Renal cortex interstitium (tissue), 11 donors: Measurements from ENCODE around the gene TRA2B. TPM values are rescaled to one million over a fixed set of nuclear protein-coding genes. Genes with fewer than 3 reads are reported as not detected.

ENCODE experiments used
- DNase-seq, 11 donors: peaks; one replicate each; pipeline ENCODE4 v3.0.0-alpha.2; 2013; ENCODE audit warnings: low read depth in 9 of 11, low spot score in 4 of 11; ENCODE audit errors: extremely low read depth in 1 of 11
- polyA plus RNA-seq, 3 donors: library from polyadenylated mRNA; unstranded; fragments of 120-200 nt; gene quantifications; one replicate each; pipeline ENCODE4 v1.2.1, GENCODE V29; 2013; ENCODE audit not compliant: insufficient read length in 3 of 3

The TRA2B gene
- polyA plus RNA-seq, 3 donors: 256 to 317 (median 293) TPM

DNA sequence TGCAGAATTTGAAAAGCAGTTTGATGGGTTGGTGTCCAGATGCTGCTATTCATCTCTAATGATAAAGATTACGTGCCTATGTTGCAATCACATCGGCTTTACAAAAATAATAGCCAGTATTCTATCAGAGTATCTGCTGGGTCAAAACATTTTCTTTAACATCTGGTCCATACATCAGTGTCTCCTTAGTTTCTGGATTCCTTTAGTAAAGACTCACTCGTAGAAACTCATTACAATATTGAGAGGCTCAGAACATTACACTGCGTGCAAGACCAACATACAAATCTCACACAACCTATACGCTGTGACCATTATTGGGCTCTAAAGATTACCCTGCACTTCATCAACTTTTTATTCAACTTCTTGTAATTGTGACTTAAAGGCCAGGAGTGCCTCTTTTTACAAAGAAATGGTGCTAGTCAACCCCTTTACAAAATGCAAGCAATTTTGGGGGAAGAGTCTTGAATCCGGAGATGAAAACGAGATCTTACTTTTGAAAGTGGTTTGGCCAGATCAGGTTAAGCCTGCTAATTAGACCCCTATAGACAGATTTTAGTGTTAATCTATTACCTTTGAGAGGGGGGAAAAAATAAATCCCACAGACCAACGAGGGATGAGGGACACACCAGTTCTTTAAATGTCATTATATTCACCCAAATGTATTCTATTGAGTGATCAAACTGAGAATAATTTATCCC is 2.9 kb downstream of the TRA2B start:
- no peak for DNase-seq

DNA sequence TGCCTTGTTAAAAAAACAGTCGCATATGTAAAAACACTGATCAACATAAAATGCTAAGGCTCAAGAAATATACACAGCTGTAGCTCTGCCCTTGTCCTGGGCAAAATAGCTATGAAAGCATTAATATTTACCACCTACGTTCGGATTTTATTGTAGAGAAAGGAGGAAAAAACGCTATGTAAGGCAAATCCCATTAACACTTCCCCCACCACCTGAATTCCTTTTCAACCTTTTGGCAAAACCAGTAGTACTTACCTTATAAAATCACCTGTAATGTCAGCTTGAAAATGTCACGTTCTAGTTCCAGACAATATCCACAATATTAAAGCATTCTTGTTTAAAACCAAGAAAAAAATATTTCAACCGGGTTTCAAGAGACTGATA is 3.6 kb downstream of the TRA2B start:
- no peak for DNase-seq

DNA sequence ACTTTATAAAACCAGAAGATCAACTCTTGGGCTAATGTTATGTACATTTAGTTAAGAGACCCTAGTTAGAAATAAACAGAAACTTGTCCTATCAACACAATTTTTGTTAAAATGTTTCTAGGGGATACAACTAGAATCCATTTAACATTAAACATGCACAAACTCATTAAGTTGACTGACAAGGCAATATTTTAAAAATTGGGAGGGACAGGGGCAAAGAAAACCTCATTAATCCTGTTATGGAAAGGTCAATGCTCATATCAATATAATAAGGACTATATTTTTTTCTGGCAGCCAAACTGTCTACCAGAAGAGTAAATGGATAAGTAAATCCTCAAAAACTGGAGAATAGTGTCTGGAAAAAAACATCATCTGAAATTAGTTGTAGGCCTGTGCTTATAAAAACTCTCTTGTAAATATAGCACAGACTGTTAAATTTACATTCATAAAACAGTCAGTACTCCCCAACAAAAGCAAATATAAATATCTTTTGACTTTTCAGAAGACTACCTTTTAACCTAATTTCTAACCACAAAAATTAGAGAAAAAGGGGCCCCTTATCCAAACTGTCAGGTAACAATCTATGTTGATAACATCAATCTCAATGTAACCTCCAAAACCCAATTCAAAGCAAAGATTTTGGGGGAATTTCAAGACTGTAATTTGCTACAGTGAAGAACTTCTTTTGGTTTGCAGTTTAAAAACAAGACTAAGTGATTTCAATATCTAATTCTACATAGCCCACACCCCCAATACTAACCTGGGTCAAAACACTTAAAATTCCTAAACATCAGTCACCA is 4.2 kb downstream of the TRA2B start:
- DNase-seq: no peak

DNA sequence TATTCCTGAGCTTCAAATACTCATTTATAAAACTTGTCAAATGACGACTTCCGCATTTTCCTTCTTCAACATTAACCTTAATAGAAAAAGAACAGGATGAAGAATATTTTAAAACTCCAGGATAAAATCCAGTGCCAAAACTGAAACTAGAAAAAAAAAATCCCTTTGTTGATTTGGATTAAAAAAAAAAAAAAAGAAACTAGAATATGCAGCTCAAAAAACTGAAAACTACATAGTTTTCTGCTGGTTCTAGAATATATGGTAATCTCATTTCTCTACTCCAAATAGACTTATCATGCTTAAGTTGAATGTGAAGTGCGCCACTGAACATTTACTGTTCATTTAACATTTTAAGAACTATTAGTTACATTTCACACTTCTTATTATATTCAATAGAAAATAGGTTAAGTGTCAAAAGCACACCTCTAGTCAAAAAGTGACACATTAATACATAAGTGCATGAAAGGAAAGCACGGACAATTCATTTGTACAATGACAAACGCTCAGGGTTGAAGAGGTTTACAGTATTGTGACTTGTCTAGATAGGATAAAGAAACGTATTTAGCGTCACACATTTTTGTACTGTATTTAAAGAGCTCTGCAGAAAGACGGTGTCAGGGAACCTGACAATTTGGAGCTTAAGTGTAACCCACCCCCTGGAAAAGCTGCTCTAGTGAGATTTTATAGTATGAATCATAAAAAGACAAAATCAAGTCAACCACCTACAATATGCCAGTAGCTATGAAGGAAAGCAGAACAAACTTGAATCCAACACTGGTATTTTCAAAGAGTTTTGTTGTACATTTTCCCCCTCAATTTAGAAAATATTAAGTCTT is 5.8 kb downstream of the TRA2B start:
- DNase-seq: no peak

DNA sequence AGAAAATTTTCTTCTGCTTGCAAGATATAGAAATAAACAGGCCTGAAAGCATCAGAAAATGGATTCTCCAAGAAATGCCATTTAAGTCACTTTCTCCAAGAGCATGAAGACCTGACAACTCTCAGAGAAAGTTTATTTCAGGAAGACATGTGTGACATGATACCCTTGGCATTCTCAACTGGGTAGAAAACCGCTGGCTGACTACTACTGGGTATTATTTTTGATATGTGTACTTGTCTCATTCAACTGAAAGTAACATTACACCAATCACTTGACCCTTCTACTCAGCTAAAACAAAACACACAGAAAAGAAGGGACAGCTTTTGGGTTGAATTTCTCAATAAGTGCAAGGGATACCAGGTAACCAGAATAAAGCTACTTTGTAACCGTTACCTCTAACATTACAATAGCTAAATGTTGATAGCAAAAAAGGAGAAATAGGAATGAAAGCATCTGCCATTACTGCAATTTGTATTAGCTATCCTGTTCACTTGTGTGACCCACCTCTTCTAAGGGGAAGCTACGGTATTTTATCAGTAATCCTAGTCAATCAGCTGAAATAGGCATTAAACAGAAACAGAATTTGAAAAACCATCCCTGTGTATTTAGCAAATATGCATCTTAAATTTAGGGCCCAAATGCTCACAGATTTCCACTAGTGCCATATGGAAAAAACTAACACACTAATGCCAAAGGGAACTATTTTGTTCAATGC is 7.3 kb downstream of the TRA2B start:
- DNase-seq: no peak

DNA sequence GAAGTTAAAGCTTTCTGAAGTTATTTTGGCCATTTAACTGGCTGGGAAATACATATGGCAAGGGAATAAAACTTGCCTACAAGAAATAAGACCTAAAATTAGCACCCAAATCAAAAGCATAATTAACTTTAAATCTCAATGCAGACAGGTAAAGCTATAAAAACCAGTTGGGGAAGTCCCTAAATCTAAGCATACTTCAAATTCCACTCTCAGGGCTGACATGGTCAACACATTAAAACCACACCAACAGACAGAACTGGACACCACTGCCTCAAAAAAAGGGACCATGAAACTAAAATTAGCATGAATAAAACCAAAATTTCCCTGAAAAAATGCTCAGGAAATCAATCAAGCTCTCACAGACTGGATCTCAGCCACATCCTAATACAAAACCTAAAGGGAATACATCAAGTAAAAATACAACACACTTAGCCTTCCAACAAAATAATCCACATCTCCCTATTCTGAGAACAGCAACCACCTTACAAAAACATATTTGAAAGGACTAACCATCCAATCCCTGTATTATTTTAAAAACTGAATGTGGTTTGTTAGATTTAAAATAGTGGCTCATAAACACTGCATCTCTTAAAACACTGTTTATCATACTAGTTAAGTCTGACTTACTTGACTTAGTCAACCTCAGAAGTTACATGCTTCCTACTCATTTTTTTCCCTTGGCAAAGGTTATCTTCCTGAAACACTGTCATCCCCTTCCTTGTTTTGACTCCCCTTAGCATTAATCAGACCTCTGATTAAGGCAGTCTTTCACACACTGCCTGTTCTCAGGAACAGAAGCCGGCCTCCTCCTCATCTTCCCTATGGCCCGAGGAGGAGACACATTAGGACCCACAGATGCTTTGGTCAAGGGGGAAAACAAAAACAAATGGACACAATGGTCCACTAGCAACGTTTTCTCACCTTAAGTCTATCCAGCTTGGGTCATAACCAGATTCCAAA is 8.3 kb downstream of the TRA2B start:
- DNase-seq: no peak

DNA sequence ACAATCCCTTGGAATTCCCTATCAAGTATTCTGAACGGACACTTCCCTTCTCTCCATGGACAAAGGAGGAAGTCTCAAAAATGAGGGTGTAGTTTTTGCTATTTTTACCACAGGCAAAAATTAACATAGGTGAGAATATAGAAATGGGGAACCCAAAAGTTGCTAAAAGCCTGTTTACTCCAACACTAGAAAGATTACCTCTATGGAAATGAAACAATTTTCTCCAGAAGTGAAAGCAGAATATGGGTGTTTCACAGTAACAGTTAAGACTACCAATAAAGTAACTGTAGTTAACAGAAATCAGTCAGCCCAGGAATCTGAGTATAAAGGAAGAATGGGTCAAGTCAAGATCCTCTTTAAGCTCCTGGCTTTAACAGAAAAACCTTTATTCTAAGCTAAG is 9.3 kb downstream of the TRA2B start:
- no peak for DNase-seq

DNA sequence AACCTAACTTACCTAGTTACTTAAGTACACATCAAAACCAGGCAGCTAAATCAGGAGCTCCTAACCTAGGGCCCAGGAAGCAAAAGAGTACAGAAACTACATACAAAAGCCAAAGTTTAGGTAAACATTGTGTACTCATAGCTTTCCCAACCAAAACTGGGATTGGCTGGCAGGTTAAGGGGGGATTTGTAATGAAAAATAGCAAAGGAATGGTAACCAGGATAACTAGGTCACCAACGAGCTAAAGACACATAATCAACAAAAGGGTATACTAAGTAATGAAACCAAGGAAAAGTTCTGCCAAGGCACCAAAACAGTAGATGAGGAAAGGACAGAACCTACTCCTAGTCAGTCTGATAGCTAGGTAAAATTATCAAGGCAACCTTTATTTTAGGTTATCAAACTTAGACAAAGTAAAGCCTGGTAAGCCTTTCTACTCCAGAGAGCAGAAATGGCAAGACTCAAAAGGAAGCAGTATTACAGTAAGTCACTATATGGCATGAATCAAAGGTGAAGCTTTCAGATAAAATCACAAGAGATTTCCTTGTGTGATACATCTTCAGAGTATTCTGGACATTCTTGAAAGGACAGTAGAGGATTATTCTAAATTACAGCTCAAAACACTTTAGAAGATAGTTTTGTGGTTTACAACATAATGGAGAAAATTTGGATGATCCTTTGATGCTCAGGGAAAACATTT is 10.2 kb downstream of the TRA2B start:
- no peak for DNase-seq

DNA sequence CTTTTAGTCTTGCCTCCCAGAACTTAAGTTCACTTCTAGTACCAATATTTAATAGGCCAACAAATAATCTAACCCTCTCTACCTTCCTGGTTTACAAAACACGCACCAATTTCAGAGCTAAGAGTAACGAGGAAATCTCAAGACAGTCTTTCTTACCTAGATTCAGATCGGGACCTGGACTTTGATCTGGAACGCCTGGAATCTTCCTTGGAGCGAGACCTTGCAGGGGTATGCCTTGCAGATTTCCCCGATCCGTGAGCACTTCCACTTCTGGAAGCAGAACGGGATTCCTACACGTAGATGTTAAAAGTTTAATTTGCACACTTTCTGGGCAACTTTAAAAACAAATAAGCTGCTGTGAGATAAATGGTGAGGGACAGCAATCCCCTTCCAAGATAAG is 11.4 kb downstream of the TRA2B start:
- peak in 1 of 11 donors; percentile 64 for DNase-seq

DNA sequence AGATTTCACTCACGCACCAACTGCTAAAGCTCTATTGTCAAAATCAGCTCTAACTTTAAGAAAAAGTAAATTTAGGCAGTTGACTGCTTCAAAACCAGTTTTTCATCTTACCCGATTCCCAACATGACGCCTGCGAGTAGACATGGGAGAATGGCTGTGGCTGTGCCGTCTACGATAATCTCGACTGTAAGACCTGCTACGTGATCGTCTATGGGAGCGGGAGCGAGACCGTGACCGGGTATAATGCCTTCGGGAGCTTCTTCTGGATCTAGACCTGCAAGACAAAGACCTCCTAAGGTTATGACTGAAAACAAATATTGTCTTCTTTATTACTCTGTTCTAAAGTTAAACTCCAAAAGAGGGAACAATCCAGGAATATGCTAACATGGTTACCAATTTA is 12.5 kb downstream of the TRA2B start:
- DNase-seq: no peak

DNA sequence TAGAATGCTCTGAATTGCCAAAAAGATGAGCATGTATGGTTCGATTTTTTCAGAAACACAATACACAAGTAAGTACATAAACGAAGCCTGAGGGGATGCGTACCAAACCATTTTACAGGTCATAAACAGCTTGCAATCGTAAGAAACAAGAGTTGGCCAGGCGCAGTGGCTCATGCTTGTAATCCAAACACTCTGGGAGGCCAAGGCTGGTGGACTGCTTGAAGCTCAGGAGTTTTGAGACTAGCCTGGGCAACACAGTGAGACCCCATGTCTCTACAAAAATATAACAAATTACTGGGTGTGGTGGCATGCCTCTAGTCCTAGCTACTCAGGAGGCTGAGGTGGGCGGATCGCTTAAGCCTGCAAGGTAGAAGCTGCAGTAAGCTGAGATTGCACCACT is 13.4 kb downstream of the TRA2B start:
- DNase-seq: no peak

DNA sequence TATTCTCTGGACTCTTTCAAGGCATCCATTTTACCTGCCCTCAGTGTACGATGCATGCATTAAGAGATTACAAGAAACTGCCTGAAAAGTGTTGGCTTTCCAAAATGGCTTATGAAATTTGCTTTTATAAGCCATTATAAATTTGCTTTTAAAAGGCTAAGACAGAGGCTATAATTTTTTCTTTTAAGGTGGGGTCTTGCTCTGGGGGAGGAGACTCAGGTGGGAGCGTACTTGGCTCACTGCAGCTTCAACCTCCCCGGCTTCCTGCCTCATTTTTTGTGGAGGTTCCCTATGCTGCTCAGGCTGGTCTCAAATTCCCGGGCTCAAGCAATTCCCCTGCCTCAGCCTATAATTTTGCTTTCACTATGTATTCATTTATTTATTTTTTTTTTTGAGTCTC is 17.6 kb downstream of the TRA2B start:
- DNase-seq: no peak

DNA sequence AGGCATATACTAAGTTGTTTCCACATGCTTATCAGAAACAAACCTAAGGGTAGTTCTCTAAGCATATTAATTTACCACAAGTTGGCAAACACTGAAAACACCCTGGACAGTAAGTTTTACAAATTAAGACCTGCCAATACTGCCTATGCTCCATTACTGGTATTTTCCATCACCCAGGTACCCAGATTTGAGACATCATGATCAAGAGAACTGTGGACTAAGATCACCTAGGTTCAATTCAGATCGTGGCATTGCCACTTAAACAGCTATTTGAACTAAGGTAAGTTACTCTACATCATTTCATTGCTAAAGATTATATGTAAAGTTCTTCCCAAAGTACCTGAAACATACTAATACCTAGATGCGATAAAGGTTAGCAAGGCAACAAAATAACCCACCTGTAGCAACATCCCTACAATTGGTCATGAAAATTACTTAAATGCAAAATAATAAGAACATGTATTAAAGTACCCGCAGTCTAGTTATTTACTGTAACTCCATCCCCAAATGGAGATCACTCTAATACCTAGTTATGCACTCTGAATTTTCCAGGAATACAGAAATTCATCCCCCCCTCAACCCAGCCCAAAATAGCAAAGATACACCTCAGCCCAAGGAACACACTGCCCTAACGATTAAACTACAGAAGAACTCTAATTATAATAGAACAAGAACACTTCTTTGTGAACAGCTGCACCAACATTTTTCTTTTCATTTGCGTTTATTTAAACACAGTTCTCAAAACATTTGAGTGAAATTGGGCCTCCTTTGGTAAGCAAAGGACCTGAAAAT is 21.6 kb downstream of the TRA2B start:
- DNase-seq: no peak

DNA sequence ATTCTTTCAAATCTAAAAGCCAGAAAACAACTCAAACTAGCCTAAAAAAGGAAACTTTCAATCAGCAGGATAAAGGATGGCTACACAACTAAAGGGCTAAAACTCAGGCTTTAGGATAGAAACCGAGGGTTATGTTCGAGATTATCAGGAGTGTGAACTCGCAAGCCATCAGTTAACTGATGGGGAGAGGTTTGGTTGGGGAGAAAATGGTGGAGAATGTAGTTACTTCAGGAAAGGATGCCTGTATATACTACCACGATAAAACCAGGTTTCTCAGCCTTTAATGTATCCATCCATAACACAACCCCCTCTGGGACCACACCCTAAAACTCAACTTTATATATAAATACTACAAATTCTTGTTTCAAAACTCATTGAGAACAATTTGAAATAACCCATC is 22.2 kb downstream of the TRA2B start:
- no peak for DNase-seq

DNA sequence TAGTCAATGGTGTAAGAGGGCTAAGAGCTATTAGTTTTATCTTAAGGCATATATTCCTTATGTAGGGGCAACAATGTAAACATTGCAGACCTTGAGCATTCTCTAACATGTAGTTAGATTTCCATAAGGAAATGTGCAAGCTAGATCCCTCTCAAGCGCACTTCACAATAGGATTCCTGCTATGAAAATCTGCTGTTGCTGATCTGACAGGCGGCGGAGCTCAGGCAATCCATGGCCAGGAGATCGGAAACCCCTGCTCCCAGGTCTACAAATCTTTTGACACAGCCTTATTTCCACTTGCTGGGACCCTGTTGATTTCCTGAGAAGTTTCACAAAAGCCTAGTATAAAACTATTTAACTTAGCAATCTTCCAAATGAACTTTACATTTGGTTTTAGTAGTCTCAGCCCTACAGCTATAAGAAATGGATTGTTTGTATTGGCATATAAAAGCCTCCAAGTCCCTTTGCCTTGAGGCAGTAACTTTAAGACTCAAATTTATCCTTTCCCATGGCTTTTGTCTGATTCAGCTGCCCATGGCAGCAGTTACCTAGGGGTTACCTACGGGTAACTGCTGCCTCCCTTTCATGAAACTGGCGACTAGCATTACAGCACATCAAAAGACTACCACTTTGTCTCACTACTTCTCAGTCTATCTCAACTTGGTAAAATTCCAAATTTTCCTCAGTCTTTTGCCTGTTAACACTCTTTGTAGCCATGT is 22.7 kb downstream of the TRA2B start:
- no peak for DNase-seq
